Astrocyte (in vitro differentiated cells and primary cell): Measurements from ENCODE around the gene CACNG3. TPM values are rescaled to one million over a fixed set of nuclear protein-coding genes. Genes with fewer than 3 reads are reported as not detected.

Source experiments
- DNase-seq: peaks from one replicate; pipeline ENCODE4 v3.0.0-alpha.2; 2010; ENCODE audit warnings: low read depth
- FAIRE-seq: peaks from 2 replicates; lab custom pipeline; 2011; peaks lifted over from hg19 to GRCh38; lab: Jason Lieb, UNC
- H2AFZ ChIP-seq: 2 replicates; pipeline ENCODE4 v1.6.0; 2012; ENCODE audit warnings: low read depth, low read length, inconsistent platforms
- H3K27ac ChIP-seq: 2 replicates; pipeline ENCODE4 v1.5.1; 2011; ENCODE audit warnings: low read depth, low read length, inconsistent platforms
- H3K27me3 ChIP-seq: 2 replicates; pipeline ENCODE4 v1.6.0; 2011; ENCODE audit warnings: low read length, inconsistent platforms; ENCODE audit not compliant: insufficient read depth
- H3K36me3 ChIP-seq: 2 replicates; pipeline ENCODE4 v1.5.1; 2011; ENCODE audit warnings: low read length, inconsistent platforms; ENCODE audit not compliant: insufficient read depth
- H3K4me1 ChIP-seq: 2 replicates; pipeline ENCODE4 v1.5.1; 2011; ENCODE audit warnings: low read length, inconsistent platforms; ENCODE audit not compliant: insufficient read depth
- H3K4me2 ChIP-seq: 2 replicates; pipeline ENCODE4 v1.6.0; 2012; ENCODE audit warnings: low read length, inconsistent platforms
- H3K4me3 ChIP-seq: 2 replicates; pipeline ENCODE4 v1.5.1; 2011; ENCODE audit warnings: low read depth, mild to moderate bottlenecking, low read length, inconsistent platforms; ENCODE audit not compliant: insufficient read depth
- H3K79me2 ChIP-seq: 2 replicates; pipeline ENCODE4 v1.6.0; 2012; ENCODE audit warnings: mild to moderate bottlenecking, low read length, inconsistent platforms; ENCODE audit not compliant: insufficient read depth
- H3K9ac ChIP-seq: 2 replicates; pipeline ENCODE4 v1.6.0; 2012; ENCODE audit warnings: mild to moderate bottlenecking, low read length, inconsistent platforms
- H3K9me3 ChIP-seq: 2 replicates; pipeline ENCODE4 v1.5.1; 2012; ENCODE audit warnings: low read depth, mild to moderate bottlenecking, low read length, inconsistent platforms; ENCODE audit not compliant: insufficient read depth
- H4K20me1 ChIP-seq: 2 replicates; pipeline ENCODE4 v1.6.0; 2012; ENCODE audit warnings: low read length, inconsistent platforms; ENCODE audit not compliant: insufficient read depth
- H3K27ac Mint-ChIP-seq: one replicate; pipeline ENCODE4 v1.8.0; 2021; ENCODE audit warnings: mild to moderate bottlenecking, mixed read lengths; ENCODE audit not compliant: unreplicated experiment
- H3K27me3 Mint-ChIP-seq: one replicate; pipeline ENCODE4 v1.8.0; 2021; ENCODE audit warnings: low read depth, mixed read lengths; ENCODE audit not compliant: unreplicated experiment
- H3K36me3 Mint-ChIP-seq: one replicate; pipeline ENCODE4 v1.8.0; 2021; ENCODE audit warnings: low read depth, mixed read lengths; ENCODE audit not compliant: unreplicated experiment
- H3K4me1 Mint-ChIP-seq: one replicate; pipeline ENCODE4 v1.8.0; 2021; ENCODE audit warnings: low read depth, mixed read lengths; ENCODE audit not compliant: unreplicated experiment
- H3K4me3 Mint-ChIP-seq: one replicate; pipeline ENCODE4 v1.8.0; 2021; ENCODE audit warnings: mild to moderate bottlenecking, moderate library complexity, mixed read lengths; ENCODE audit not compliant: unreplicated experiment
- H3K9me3 Mint-ChIP-seq: one replicate; pipeline ENCODE4 v1.8.0; 2021; ENCODE audit warnings: mild to moderate bottlenecking, mixed read lengths; ENCODE audit not compliant: unreplicated experiment
- CTCF ChIP-seq: IDR thresholded peaks from 2 replicates; pipeline ENCODE4 v1.5.1; 2011; ENCODE audit warnings: low read depth, mild to moderate bottlenecking, inconsistent platforms, low read length, moderate library complexity; ENCODE audit not compliant: insufficient read depth
- EZH2 ChIP-seq: IDR thresholded peaks from 2 replicates; pipeline ENCODE4 v1.6.1; 2012; ENCODE audit warnings: mild to moderate bottlenecking, low read length, inconsistent platforms; ENCODE audit not compliant: insufficient read depth
- total RNA-seq: library from RNA; stranded (reverse); gene quantifications from 2 replicates; pipeline ENCODE4 v1.2.1, GENCODE V29; 2021

CACNG3 gene
- total RNA-seq, 1 donor from 2014 or later: not detected

DNA sequence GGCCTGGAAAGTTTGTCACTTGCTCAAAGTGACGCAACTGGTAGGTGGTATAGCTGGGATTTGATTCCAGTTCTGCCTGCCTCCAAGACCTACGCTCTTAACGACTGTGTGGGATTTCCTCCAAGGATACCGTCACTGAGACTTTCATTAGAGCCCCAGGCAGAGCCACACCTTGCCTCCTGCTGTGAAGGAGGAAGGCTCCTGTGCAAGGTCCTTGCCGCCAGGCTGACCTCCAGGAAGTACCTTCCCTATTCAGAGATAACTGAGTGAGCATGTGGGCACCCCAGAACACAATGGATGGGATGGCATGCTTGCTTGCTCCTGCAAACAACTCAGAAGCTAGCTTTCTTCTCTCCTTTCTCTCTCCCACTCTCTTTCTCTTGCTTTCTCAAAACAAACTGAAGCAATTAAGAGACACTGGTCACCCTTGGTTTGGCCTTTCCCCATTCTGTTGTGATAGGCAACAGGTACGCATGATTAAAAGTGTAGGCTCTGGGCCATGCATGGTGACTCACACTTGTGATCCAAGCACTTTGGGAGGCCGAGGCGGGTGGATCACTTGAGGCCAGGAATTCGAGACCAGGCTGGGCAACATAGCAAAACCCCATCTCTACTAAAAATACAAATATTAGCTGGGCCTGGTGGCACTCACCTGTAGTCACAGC is 30.7 kb downstream of the CACNG3 start:
- Histone ChIP-seq H4K20me1 (no peaks in the 10 kb centered on the region), H3K4me2 (no peak overlapping the region), H3K27me3 (no peaks in the 10 kb centered on the region), H3K9me3 (no peaks in the 10 kb centered on the region), H3K4me1 (no peaks in the 10 kb centered on the region), H2AFZ (no peak overlapping the region), H3K4me3 (no peak overlapping the region), H3K27ac (no peak overlapping the region), H3K79me2 (no peaks in the 10 kb centered on the region), H3K9ac (no peak overlapping the region), H3K36me3 (no peaks in the 10 kb centered on the region)
- Mint-ChIP-seq H3K4me3 (no peak overlapping the region), H3K27ac (no peak overlapping the region), H3K4me1 (no peaks in the 10 kb centered on the region), H3K36me3 (no peaks in the 10 kb centered on the region), H3K27me3 (peaks cover 6% of the 10 kb centered on the region), H3K9me3 (no peaks in the 10 kb centered on the region)
- TF ChIP-seq CTCF (no peak), EZH2 (no peak)
- FAIRE-seq (no peak), DNase-seq (no peak)

- FAIRE-seq (no peak), DNase-seq (no peak)
- H2AFZ ChIP-seq: no peak overlapping the region
- H3K4me3 ChIP-seq: no peak overlapping the region
- H3K27ac ChIP-seq: no peak overlapping the region
- no peak overlapping the region for H3K9ac ChIP-seq
- H3K4me1 ChIP-seq: no peaks in the 10 kb centered on the region
- TF ChIP-seq EZH2: no peak
- no peaks in the 10 kb centered on the region for H3K36me3 ChIP-seq
- H3K9me3 ChIP-seq: no peaks in the 10 kb centered on the region
- H3K9me3 Mint-ChIP-seq: no peaks in the 10 kb centered on the region
- H3K4me2 ChIP-seq: no peak overlapping the region
- no peak overlapping the region for H3K27ac Mint-ChIP-seq
- no peaks in the 10 kb centered on the region for H3K4me1 Mint-ChIP-seq
- no peaks in the 10 kb centered on the region for H3K79me2 ChIP-seq
- peaks cover 22% of the 10 kb centered on the region for H3K27me3 Mint-ChIP-seq
- no peaks in the 10 kb centered on the region for H4K20me1 ChIP-seq
- H3K27me3 ChIP-seq: no peaks in the 10 kb centered on the region
- H3K36me3 Mint-ChIP-seq: no peaks in the 10 kb centered on the region
- no peak overlapping the region for H3K4me3 Mint-ChIP-seq
These were observed 32.4 kb downstream of the CACNG3 start for GRCh38 chr16:24288516-24288915.

DNA sequence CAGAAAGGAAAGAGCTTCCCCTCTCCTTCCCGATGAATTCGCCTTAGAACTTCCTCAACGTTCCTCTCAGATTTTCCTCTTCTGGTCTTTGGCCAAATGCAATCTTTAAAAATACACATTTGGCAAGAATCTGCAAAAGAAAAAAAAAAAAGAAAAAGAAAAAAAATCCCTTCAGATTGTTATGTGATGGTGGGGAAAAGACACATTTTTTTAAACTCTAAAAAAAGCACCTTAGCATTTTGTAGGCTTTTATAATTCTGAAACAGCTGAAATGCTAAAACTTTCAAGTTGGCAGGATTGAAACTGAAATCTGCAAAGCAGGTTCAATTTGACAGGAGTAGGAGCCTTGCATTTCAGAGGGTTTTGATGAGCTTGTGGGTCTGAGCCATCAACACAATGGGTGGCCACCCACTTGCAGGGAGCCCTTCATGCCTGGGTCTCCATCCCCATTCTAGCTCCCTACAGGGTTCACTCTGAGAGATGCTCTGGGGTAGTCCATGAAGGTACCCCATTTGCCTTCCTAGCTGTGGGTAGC is 33.1 kb downstream of the CACNG3 start:
- Mint-ChIP-seq H3K4me1 (no peaks in the 10 kb centered on the region), H3K27ac (no peak overlapping the region), H3K9me3 (no peaks in the 10 kb centered on the region), H3K4me3 (no peak overlapping the region), H3K27me3 (peaks cover 28% of the 10 kb centered on the region), H3K36me3 (no peaks in the 10 kb centered on the region)
- Histone ChIP-seq H3K9me3 (no peaks in the 10 kb centered on the region), H3K4me3 (no peak overlapping the region), H3K36me3 (no peaks in the 10 kb centered on the region), H3K27ac (no peak overlapping the region), H4K20me1 (no peaks in the 10 kb centered on the region), H3K4me2 (no peak overlapping the region), H3K4me1 (no peaks in the 10 kb centered on the region), H3K27me3 (no peaks in the 10 kb centered on the region), H2AFZ (no peak overlapping the region), H3K9ac (no peak overlapping the region), H3K79me2 (no peaks in the 10 kb centered on the region)
- DNase-seq (no peak), FAIRE-seq (no peak)
- no peak for TF ChIP-seq CTCF
- TF ChIP-seq EZH2: no peak
